Measurements from ENCODE around the gene SLC51B. TPM values are rescaled to one million over a fixed set of nuclear protein-coding genes. Genes with fewer than 3 reads are reported as not detected.

Gene SLC51B
- total and polyA plus RNA-seq, 10 of the 15 experiments (the other 5 are each of a cell fraction or from before 2014, with no cell fraction given): 0.05 to 0.17 (median 0.13) TPM; not detected in 7

DNA sequence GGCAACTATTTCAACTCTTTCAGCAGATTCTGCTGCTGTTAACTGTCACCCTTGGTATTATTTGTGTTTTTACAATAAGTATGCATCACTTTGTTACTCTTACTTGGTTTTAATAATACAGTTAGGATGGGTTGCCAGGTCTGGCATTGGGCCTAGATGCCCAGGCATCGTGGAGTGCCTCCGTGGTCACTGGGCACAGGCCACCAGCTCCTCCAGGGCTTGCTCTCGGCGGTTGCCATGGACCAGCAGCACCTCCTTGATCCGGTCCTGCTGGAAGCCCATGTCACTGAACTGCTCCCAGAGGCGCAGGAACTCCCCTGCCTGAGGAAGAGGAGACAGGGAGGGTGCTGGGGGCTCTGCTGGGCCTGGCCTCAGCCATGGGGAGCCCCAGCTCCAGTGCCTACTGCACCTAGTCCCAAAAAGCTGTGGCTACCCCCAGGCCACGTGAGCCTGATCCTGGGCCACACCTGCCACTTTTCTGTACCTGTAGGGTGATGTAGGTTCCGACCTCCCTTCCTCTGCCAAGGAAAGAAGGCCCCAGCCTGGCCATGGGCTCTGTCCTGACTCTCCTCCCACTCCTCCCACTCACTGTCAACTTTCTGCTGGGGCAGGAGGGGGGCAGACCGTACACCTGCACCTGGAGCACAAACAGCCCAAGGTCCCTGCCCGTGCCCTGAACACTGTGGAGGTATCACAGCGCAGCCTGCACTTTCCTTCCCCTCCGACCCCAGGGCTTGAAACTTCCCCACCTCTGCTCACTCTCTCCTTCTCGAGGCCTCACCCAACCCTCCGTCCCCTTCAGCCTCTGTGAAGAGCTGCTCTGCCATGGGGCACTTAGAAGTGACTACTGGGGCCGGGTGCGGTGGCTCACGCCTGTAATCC is 48.0 kb downstream of the SLC51B start:
- ChIA-PET RAD21 (ENCODE audit: unreplicated experiment) (no interaction called here), POLR2A (no interaction called here), SMC1A (ENCODE audit: uncharacterized antibody, unreplicated experiment) (no interaction called here), CTCF (interaction anchor here (1.2 to 1.3 kb wide), 2 partner anchors 10 to 59 kb away, joined by 3 read pairs; no protein-coding TSS in a partner anchor)
- DNase-seq (ENCODE audit: low read depth, low spot score) (no peak), FAIRE-seq (no peak), ATAC-seq (no peak)
- intact Hi-C loops (cut with micrococcal nuclease; ENCODE audit: unreplicated experiment) (no loop called here), in situ Hi-C loops (cut with MboI) (no loop called here)
- Histone ChIP-seq H3K9me3 (replicated peaks; ENCODE audit: control insufficient read depth, insufficient read depth, low read length) (no peaks in the 10 kb centered on the region), H3K4me2 (ENCODE audit: control insufficient read depth, insufficient read depth) (no peak overlapping the region), H3K79me2 (ENCODE audit: control insufficient read depth, insufficient read depth, low read length) (no peaks in the 10 kb centered on the region), H4K20me1 (ENCODE audit: control insufficient read depth, insufficient read depth) (no peaks in the 10 kb centered on the region), H3K4me1 (ENCODE audit: control insufficient read depth, insufficient read depth, low read length) (no peaks in the 10 kb centered on the region), H3K36me3 (ENCODE audit: control insufficient read depth in 2 of 2, insufficient read depth in 2 of 2, low read length in 1 of 2) (no peaks in the 10 kb centered on the region), H2AFZ (ENCODE audit: control insufficient read depth, low read depth, low read length) (no peak overlapping the region), H3K9ac (ENCODE audit: control insufficient read depth, insufficient read depth, low read length) (no peak overlapping the region), H3K4me3 (no peak overlapping the region), H3K27me3 (replicated peaks in 1 of 2; ENCODE audit: control insufficient read depth in 2 of 2, insufficient read depth in 2 of 2, low read length in 1 of 2) (no peaks in the 10 kb centered on the region), H3K27ac (ENCODE audit: control insufficient read depth, insufficient read depth) (no peak overlapping the region)
- WGBS (ENCODE audit: insufficient coverage, insufficient replicate concordance, low lambda C conversion rate, missing lambda C conversion rate): 92% methylated on average over 17 of the region's 17 CpGs
- BruUV-seq (replicated peaks): no TSS peak
- TF ChIP-seq GATAD2B (conservative IDR thresholded peaks at IDR 0.05; ENCODE audit: low read depth): no peak
- no peak for TF ChIP-seq RCOR1 (conservative IDR thresholded peaks at IDR 0.05; ENCODE audit: low read depth, low read length)
- no peak for TF ChIP-seq SREBF1 (IDR thresholded peaks at IDR 0.05; ENCODE audit: low read length)
- no peak for TF ChIP-seq CBX3 (IDR thresholded peaks at IDR 0.05; ENCODE audit: borderline replicate concordance, low read depth)
- TF ChIP-seq CEBPB (IDR thresholded peaks at IDR 0.05; ENCODE audit: borderline replicate concordance in 1 of 2, low read depth in 2 of 2, low read length in 2 of 2): no peak
- TF ChIP-seq SP1 (IDR thresholded peaks at IDR 0.05; ENCODE audit: low read depth, low read length): no peak
- no peak for TF ChIP-seq ATF7 (IDR thresholded peaks at IDR 0.05; ENCODE audit: low read depth)
- no peak for TF ChIP-seq RAD51 (IDR thresholded peaks at IDR 0.05)
- no peak for TF ChIP-seq HDAC6 (IDR thresholded peaks at IDR 0.05; ENCODE audit: unreplicated experiment)
- TF ChIP-seq, protein P1, sequence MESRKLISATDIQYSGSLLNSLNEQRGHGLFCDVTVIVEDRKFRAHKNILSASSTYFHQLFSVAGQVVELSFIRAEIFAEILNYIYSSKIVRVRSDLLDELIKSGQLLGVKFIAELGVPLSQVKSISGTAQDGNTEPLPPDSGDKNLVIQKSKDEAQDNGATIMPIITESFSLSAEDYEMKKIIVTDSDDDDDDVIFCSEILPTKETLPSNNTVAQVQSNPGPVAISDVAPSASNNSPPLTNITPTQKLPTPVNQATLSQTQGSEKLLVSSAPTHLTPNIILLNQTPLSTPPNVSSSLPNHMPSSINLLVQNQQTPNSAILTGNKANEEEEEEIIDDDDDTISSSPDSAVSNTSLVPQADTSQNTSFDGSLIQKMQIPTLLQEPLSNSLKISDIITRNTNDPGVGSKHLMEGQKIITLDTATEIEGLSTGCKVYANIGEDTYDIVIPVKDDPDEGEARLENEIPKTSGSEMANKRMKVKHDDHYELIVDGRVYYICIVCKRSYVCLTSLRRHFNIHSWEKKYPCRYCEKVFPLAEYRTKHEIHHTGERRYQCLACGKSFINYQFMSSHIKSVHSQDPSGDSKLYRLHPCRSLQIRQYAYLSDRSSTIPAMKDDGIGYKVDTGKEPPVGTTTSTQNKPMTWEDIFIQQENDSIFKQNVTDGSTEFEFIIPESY (IDR thresholded peaks at IDR 0.05): no peak
- no peak for TF ChIP-seq SIN3A (IDR thresholded peaks at IDR 0.05; ENCODE audit: low read depth, low read length)
- no peak for TF ChIP-seq IKZF2 (IDR thresholded peaks at IDR 0.05)
- TF ChIP-seq STAT1 (conservative IDR thresholded peaks at IDR 0.05): no peak
- TF ChIP-seq TBL1XR1 (IDR thresholded peaks at IDR 0.05; ENCODE audit: low read depth, low read length): no peak
- TF ChIP-seq, protein P2, sequence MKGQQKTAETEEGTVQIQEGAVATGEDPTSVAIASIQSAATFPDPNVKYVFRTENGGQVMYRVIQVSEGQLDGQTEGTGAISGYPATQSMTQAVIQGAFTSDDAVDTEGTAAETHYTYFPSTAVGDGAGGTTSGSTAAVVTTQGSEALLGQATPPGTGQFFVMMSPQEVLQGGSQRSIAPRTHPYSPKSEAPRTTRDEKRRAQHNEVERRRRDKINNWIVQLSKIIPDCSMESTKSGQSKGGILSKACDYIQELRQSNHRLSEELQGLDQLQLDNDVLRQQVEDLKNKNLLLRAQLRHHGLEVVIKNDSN (IDR thresholded peaks at IDR 0.05; ENCODE audit: borderline replicate concordance, extremely low read length, insufficient read depth, low read depth, low read length): no peak
- TF ChIP-seq YY1 (IDR thresholded peaks at IDR 0.05; ENCODE audit: low read depth, low read length): no peak
- no peak for TF ChIP-seq BACH1 (IDR thresholded peaks at IDR 0.05; ENCODE audit: borderline replicate concordance)
- no peak for TF ChIP-seq KAT2A (conservative IDR thresholded peaks at IDR 0.05; ENCODE audit: control insufficient read depth, low read depth, low read length)
